ENCODE measurements around the gene TRAM2.

Gene TRAM2

DNA sequence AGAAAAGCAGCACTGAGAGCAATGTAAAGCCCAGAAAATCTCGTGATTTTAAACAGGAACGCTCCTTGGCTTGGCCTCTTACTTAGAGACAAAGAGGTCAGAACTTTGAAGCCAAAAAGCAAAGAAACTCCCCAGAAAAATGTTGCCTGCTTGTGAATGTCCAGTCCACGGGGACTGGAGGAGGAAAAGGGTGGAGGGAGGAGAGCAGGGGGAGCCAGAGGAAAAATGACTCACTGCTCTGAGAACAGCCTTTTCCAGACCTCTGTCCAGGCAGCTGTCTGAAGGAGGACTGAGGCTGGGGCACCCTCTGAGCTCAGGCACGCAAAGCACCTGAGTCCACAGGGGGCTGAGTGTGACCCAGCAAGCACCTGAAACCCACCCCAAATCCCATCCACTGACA lies 64.7 kb downstream of the TRAM2 start:
- H2AFZ ChIP-seq (ENCODE audit: low read length), result no peak overlapping the region
- peaks cover 14% of the 10 kb centered on the region for H3K79me2 ChIP-seq (ENCODE audit: insufficient read depth, low read length)
- H3K9me2 ChIP-seq (replicated peaks; ENCODE audit: low read depth, low read length), result no peaks in the 10 kb centered on the region
- no peak overlapping the region for H3K4me3 ChIP-seq (ENCODE audit: low read length, poor library complexity, severe bottlenecking)
- H4K20me1 ChIP-seq (ENCODE audit: insufficient read depth, low read length, poor library complexity, severe bottlenecking), result peaks cover 5% of the 10 kb centered on the region
- no peaks in the 10 kb centered on the region for H3F3A ChIP-seq (ENCODE audit: low read depth)
- H3K4me2 ChIP-seq (ENCODE audit: low read depth, low read length, poor library complexity, severe bottlenecking), result no peak overlapping the region
- no peaks in the 10 kb centered on the region for H3K9me3 ChIP-seq (ENCODE audit: insufficient read depth, low read depth, low read length)
- TF ChIP-seq EZH2phosphoT487 (IDR thresholded peaks at IDR 0.05; ENCODE audit: borderline replicate concordance), result no peak
- TF ChIP-seq, protein P1, sequence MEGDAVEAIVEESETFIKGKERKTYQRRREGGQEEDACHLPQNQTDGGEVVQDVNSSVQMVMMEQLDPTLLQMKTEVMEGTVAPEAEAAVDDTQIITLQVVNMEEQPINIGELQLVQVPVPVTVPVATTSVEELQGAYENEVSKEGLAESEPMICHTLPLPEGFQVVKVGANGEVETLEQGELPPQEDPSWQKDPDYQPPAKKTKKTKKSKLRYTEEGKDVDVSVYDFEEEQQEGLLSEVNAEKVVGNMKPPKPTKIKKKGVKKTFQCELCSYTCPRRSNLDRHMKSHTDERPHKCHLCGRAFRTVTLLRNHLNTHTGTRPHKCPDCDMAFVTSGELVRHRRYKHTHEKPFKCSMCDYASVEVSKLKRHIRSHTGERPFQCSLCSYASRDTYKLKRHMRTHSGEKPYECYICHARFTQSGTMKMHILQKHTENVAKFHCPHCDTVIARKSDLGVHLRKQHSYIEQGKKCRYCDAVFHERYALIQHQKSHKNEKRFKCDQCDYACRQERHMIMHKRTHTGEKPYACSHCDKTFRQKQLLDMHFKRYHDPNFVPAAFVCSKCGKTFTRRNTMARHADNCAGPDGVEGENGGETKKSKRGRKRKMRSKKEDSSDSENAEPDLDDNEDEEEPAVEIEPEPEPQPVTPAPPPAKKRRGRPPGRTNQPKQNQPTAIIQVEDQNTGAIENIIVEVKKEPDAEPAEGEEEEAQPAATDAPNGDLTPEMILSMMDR (conservative IDR thresholded peaks at IDR 0.05; ENCODE audit: low read length), result no peak
- peaks cover 100% of the 10 kb centered on the region for H3K36me3 ChIP-seq (ENCODE audit: insufficient read depth, low read length)
- H3K27me3 ChIP-seq (ENCODE audit: insufficient read depth, low read length, poor library complexity, severe bottlenecking), result no peaks in the 10 kb centered on the region
- no peaks in the 10 kb centered on the region for H3K4me1 ChIP-seq (ENCODE audit: insufficient read depth, low read length, poor library complexity, severe bottlenecking)
- H3K9ac ChIP-seq (ENCODE audit: low read depth, low read length, poor library complexity, severe bottlenecking), result no peak overlapping the region

DNA sequence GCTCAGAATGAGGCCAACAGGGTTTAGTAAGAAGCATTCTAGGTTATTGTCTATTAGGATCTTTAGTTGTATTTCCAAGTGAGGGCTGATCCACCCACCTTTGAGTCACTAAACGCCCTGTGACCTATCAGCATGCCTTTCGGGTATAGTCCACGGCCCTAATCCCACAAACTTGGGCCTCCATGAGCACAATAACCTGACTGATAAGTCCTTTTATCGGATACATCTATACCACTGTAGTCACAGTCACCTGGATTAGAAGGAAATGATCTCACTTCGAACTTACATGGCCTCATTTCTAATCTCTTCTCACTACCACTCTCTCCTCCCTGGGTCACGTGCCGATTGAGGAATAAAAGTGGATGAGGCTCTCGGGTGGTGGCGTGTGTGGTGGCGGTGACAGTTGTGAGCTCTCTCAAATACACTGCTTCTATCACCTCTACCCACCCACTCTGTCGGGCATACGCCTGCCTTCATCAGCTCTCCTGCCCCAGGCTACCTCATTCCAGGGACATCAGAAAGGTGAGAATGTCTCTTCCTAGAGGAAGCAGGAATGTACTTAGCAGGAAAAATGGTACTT lies 65.2 kb downstream of the TRAM2 start:
- Histone ChIP-seq H3K36me3 (ENCODE audit: insufficient read depth, low read length) (peaks cover 100% of the 10 kb centered on the region), H2AFZ (ENCODE audit: low read length) (no peak overlapping the region), H4K20me1 (ENCODE audit: insufficient read depth, low read length, poor library complexity, severe bottlenecking) (no peaks in the 10 kb centered on the region), H3F3A (ENCODE audit: low read depth) (no peaks in the 10 kb centered on the region), H3K4me1 (ENCODE audit: insufficient read depth, low read length, poor library complexity, severe bottlenecking) (no peaks in the 10 kb centered on the region), H3K9ac (ENCODE audit: low read depth, low read length, poor library complexity, severe bottlenecking) (no peak overlapping the region), H3K4me3 (ENCODE audit: low read length, poor library complexity, severe bottlenecking) (no peak overlapping the region), H3K4me2 (ENCODE audit: low read depth, low read length, poor library complexity, severe bottlenecking) (no peak overlapping the region), H3K9me2 (replicated peaks; ENCODE audit: low read depth, low read length) (no peaks in the 10 kb centered on the region), H3K27me3 (ENCODE audit: insufficient read depth, low read length, poor library complexity, severe bottlenecking) (no peaks in the 10 kb centered on the region), H3K9me3 (ENCODE audit: insufficient read depth, low read depth, low read length) (no peaks in the 10 kb centered on the region), H3K79me2 (ENCODE audit: insufficient read depth, low read length) (peaks cover 9% of the 10 kb centered on the region)
- no peak for TF ChIP-seq EZH2phosphoT487 (IDR thresholded peaks at IDR 0.05; ENCODE audit: borderline replicate concordance)
- TF ChIP-seq, protein P1 (conservative IDR thresholded peaks at IDR 0.05; ENCODE audit: low read length), result no peak

DNA sequence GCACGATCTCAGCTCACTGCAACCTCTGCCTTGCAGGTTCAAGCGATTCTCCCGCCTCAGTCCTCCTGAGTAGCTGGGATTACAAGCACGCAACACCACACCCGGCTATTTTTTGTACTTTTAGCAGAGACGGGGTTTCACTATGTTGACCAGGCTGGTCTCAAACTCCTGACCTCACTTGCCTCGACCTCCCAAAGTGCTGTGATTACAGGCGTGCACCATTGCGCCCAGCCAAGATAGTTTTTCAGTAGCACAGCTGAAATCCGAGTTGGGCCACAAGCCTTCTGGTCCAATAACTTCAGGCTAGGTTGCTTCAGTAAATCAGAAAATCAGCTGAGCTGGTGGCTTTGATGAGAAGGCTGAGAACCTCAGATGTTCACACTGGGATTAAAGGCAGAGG lies 65.7 kb downstream of the TRAM2 start:
- Histone ChIP-seq H3K27me3 (ENCODE audit: insufficient read depth, low read length, poor library complexity, severe bottlenecking) (no peaks in the 10 kb centered on the region), H3K9ac (ENCODE audit: low read depth, low read length, poor library complexity, severe bottlenecking) (no peak overlapping the region), H3K9me3 (ENCODE audit: insufficient read depth, low read depth, low read length) (no peaks in the 10 kb centered on the region), H3K4me3 (ENCODE audit: low read length, poor library complexity, severe bottlenecking) (no peak overlapping the region), H3K79me2 (ENCODE audit: insufficient read depth, low read length) (peaks cover 5% of the 10 kb centered on the region; the same call in 1 of the 2 replicates), H2AFZ (ENCODE audit: low read length) (no peak overlapping the region), H3K36me3 (ENCODE audit: insufficient read depth, low read length) (peaks cover 100% of the 10 kb centered on the region), H3K9me2 (replicated peaks; ENCODE audit: low read depth, low read length) (no peaks in the 10 kb centered on the region), H3K4me1 (ENCODE audit: insufficient read depth, low read length, poor library complexity, severe bottlenecking) (no peaks in the 10 kb centered on the region), H3F3A (ENCODE audit: low read depth) (no peaks in the 10 kb centered on the region), H4K20me1 (ENCODE audit: insufficient read depth, low read length, poor library complexity, severe bottlenecking) (no peaks in the 10 kb centered on the region), H3K4me2 (ENCODE audit: low read depth, low read length, poor library complexity, severe bottlenecking) (no peak overlapping the region)
- TF ChIP-seq, protein P1 (conservative IDR thresholded peaks at IDR 0.05; ENCODE audit: low read length), result no peak
- no peak for TF ChIP-seq EZH2phosphoT487 (IDR thresholded peaks at IDR 0.05; ENCODE audit: borderline replicate concordance)
